ENCODE data around the gene RECQL. TPM values are rescaled to one million over a fixed set of nuclear protein-coding genes. Genes with fewer than 3 reads are reported as not detected.

The RECQL gene
- total RNA-seq, 1 donor from 2014 or later, result 50.4 TPM

DNA sequence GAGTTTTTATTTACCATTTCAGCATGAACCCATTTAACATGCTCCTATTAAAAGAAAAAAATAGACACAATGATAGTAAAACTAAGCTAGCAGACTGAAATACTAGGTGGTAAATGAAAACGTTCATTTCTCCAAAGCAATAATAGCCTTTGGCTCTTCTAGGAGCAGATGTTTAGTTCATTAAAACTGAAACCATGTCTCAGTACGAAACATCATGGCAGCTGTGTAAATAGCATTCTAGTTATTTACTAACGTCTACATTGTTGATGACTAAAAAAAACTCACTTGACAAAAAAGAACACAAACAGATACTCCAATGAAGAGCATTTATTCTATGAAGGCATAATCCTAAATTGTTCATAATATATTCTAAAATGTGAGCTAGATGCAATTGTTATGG lies 17.9 kb downstream of the RECQL start:
- Mint-ChIP-seq H3K4me3 (no peak overlapping the region), H3K36me3 (peaks cover 6% of the 10 kb centered on the region)

DNA sequence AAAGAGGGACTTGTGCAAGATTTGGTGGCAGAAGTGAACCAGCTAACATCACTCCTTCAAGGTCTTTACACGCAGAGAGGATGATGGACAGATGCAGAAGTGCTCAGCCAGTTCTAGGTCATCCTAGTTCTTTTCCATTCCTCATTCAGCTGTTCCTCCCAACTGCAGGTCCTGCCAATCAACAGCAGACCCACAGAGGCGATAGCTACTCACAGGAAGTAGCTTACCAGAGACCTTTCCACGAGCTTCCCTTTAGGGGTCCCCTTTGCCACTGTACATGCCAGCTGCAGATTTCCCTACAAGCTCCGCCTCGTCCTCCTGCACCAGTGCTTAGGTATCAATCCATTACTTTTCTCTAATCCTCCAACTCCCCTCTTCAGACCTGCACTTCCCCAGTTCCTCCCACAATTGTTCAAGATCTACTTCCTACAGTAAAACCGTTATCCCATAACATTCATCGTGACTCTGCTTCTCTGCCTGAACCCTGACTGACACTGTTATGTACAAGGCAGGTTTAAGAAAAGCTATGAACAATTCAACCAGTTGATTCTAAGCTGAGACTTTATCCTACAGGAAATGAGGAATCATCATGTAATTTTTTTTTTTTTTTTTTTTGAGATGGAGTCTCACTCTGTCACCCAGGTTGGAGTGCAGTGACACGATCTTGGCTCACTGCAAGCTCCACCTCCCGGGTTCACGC lies 22.5 kb downstream of the RECQL start:
- H2AFZ ChIP-seq (replicated peaks), result no peak overlapping the region
- H3K4me1 ChIP-seq, result no peaks in the 10 kb centered on the region
- H3K79me2 ChIP-seq (ENCODE audit: low read depth), result no peaks in the 10 kb centered on the region
- H3K4me2 ChIP-seq, result no peak overlapping the region
- H3K9me3 ChIP-seq (ENCODE audit: low read depth), result no peaks in the 10 kb centered on the region
- Mint-ChIP-seq H3K27ac (no peak overlapping the region), H3K9me3 (no peaks in the 10 kb centered on the region), H3K4me3 (no peak overlapping the region), H3K36me3 (peaks cover 3% of the 10 kb centered on the region), H3K27me3 (ENCODE audit: insufficient read depth, low read depth) (no peaks in the 10 kb centered on the region), H3K4me1 (no peaks in the 10 kb centered on the region)
- no peak overlapping the region for H3K27ac ChIP-seq
- no peaks in the 10 kb centered on the region for H3F3A ChIP-seq (ENCODE audit: low read depth)
- H3K4me3 ChIP-seq, result no peak overlapping the region
- TF ChIP-seq EZH2 (IDR thresholded peaks at IDR 0.05) (no peak), EZH2phosphoT487 (IDR thresholded peaks at IDR 0.05) (no peak)
- TF ChIP-seq, protein P1, sequence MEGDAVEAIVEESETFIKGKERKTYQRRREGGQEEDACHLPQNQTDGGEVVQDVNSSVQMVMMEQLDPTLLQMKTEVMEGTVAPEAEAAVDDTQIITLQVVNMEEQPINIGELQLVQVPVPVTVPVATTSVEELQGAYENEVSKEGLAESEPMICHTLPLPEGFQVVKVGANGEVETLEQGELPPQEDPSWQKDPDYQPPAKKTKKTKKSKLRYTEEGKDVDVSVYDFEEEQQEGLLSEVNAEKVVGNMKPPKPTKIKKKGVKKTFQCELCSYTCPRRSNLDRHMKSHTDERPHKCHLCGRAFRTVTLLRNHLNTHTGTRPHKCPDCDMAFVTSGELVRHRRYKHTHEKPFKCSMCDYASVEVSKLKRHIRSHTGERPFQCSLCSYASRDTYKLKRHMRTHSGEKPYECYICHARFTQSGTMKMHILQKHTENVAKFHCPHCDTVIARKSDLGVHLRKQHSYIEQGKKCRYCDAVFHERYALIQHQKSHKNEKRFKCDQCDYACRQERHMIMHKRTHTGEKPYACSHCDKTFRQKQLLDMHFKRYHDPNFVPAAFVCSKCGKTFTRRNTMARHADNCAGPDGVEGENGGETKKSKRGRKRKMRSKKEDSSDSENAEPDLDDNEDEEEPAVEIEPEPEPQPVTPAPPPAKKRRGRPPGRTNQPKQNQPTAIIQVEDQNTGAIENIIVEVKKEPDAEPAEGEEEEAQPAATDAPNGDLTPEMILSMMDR (IDR thresholded peaks at IDR 0.05), result no peak
- H3K9ac ChIP-seq, result no peak overlapping the region
- no peaks in the 10 kb centered on the region for H4K20me1 ChIP-seq (ENCODE audit: low read depth)
- no peak for DNase-seq (ENCODE audit: low spot score)
- peaks cover 11% of the 10 kb centered on the region for H3K36me3 ChIP-seq
- no peaks in the 10 kb centered on the region for H3K27me3 ChIP-seq

More for the DNA sequence above, 17.9 kb downstream of the RECQL start:
- H3K4me1 Mint-ChIP-seq, result no peaks in the 10 kb centered on the region
- no peak overlapping the region for H3K27ac Mint-ChIP-seq
- no peaks in the 10 kb centered on the region for H3K79me2 ChIP-seq (ENCODE audit: low read depth)
- no peaks in the 10 kb centered on the region for H3K9me3 ChIP-seq (ENCODE audit: low read depth)
- no peaks in the 10 kb centered on the region for H3F3A ChIP-seq (ENCODE audit: low read depth)
- H3K4me2 ChIP-seq, result no peak overlapping the region
- no peaks in the 10 kb centered on the region for H3K9me3 Mint-ChIP-seq
- H3K27ac ChIP-seq, result no peak overlapping the region
- H3K36me3 ChIP-seq, result peaks cover 6% of the 10 kb centered on the region
- no peak overlapping the region for H3K9ac ChIP-seq
- TF ChIP-seq EZH2phosphoT487 (IDR thresholded peaks at IDR 0.05), result no peak
- TF ChIP-seq EZH2 (IDR thresholded peaks at IDR 0.05), result no peak
- TF ChIP-seq, protein P1 (IDR thresholded peaks at IDR 0.05), result no peak
- H2AFZ ChIP-seq (replicated peaks), result no peak overlapping the region
- H3K4me3 ChIP-seq, result no peak overlapping the region
- H3K27me3 Mint-ChIP-seq (ENCODE audit: insufficient read depth, low read depth), result no peaks in the 10 kb centered on the region
- H3K4me1 ChIP-seq, result no peaks in the 10 kb centered on the region
- no peak for DNase-seq (ENCODE audit: low spot score)
- H3K27me3 ChIP-seq, result no peaks in the 10 kb centered on the region
- H4K20me1 ChIP-seq (ENCODE audit: low read depth), result no peaks in the 10 kb centered on the region

- Histone ChIP-seq H3F3A (ENCODE audit: low read depth) (no peaks in the 10 kb centered on the region), H2AFZ (replicated peaks) (no peak overlapping the region), H3K79me2 (ENCODE audit: low read depth) (no peaks in the 10 kb centered on the region), H3K9me3 (ENCODE audit: low read depth) (no peaks in the 10 kb centered on the region), H3K27ac (no peak overlapping the region), H3K36me3 (peaks cover 6% of the 10 kb centered on the region), H3K4me1 (no peaks in the 10 kb centered on the region), H3K4me3 (no peak overlapping the region), H3K4me2 (no peak overlapping the region), H4K20me1 (ENCODE audit: low read depth) (no peaks in the 10 kb centered on the region), H3K27me3 (no peaks in the 10 kb centered on the region), H3K9ac (no peak overlapping the region)
- Mint-ChIP-seq H3K4me3 (no peak overlapping the region), H3K27me3 (ENCODE audit: insufficient read depth, low read depth) (no peaks in the 10 kb centered on the region), H3K27ac (no peak overlapping the region), H3K9me3 (no peaks in the 10 kb centered on the region), H3K36me3 (peaks cover 9% of the 10 kb centered on the region), H3K4me1 (no peaks in the 10 kb centered on the region)
- no peak for DNase-seq (ENCODE audit: low spot score)
- TF ChIP-seq EZH2 (IDR thresholded peaks at IDR 0.05) (no peak), EZH2phosphoT487 (IDR thresholded peaks at IDR 0.05) (no peak)
- TF ChIP-seq, protein P1 (IDR thresholded peaks at IDR 0.05), result no peak
These were observed 24.5 kb downstream of the RECQL start for GRCh38 chr12:21476949-21477348.

Data from neural progenitor cell (in vitro differentiated cells).